Measurements from ENCODE around the gene CELA1.
"Not testable (repeated sequence)": the region's sequence is repeated elsewhere in the genome, so short reads cannot be mapped to it uniquely, and the experiment has no call there.

The CELA1 gene

GRCh38 chr12:51311389-51311788 lies 35.1 kb downstream of the CELA1 start:
- no peak for DNase-seq (ENCODE audit: low spot score)

DNA sequence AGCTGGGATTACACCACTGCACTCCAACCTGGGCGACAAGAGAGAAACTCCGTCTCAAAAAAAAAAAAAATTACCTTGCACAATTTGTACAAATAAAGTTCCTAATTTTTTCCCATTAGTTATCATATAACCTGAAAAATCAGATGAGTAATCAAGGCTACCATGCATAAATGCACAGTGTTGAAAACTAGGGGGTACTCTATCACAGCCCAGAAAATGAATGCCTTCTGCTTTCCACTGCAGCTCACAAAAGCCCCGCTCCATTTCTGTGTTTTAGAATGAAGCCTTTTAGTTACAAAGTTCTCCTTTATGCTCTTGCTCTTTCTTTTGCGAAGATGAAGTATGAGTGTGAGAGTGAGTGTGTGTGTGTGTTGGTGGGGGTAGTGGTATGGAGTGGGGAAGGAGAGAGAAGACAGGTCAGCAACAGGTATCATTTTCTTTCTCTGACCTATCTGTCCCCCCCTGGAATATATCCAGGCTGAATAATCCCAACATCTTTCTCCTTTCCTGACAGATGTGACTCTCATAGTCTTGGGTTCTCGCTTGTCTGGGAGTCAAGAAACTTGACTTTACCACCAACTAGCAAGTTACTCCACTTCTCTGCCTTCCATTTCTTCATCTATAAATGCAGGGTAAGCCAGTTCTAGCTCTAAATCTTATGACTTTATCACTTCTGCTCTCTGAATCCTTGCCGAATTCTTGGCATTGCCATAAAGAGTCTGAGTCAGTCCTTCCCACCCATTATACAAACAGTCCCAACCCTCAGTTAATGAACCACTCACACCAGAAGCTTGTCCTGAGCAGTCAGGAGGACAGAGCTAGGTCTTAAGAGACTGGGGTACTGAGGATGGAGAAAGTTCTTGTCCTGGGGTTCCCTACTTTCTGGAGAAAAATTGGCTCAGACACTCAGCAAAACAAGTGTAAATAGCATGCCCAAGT lies 38.6 kb downstream of the CELA1 start:
- no peak for DNase-seq (ENCODE audit: low spot score)

DNA sequence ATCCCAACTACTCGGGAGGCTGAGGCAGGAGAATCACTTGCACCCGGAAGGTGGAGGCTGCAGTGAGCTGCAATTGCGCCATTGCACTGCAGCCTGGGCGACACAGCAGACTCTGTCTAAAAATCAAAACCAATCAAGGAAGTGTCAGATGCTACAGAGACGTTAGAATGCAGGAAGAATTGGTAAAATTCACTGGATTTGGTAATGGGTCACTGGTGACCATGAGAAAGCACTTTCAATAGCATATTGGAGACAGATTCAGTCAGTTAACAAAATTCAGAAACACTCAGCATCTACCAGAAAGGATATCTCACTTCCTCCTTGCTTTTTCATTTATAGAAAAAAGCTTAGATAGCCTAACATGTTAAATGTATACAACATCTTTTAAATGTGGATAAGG lies 40.0 kb downstream of the CELA1 start:
- DNase-seq (ENCODE audit: low spot score), result no peak

DNA sequence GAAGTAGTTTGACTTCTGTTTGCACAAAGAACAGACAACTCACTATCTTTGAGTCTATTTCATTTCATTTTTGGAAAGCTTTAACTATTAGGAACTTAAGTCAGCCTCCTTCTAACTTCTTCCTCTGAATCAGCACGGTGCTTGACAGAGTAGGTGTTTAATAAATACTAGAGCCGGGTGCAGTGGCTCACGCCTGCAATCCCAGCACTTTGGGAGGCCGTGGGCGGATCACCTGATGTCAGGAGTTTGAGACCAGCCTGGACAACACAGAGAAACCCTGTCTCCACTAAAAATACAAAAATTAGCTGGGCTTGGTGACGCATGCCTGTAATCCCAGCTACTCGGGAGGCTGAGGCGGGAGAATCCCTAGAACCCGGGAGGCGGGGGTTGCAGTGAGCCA lies 45.7 kb downstream of the CELA1 start:
- not testable (repeated sequence) for DNase-seq (ENCODE audit: low spot score)

DNA sequence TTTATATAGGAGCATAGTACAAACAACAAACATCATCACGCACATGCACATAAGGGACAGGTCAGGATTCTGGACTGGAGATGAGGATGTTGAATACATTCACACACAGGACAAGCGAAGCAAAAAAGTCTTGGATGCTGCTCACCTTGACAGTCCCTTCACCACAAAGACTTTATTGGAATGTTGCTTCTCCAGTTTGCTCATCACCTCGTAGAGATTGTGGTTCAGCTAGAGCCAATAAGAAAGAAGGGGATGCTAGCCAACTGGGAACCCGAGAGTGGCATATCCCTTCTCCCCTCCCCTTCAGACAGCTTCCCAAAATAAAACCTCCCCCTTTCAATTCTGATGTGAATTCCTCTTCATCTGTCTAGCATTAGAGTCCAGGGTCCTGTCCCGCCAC lies 50.8 kb downstream of the CELA1 start:
- no peak for DNase-seq (ENCODE audit: low spot score)

GRCh38 chr12:51294097-51294496 lies 52.4 kb downstream of the CELA1 start:
- DNase-seq (ENCODE audit: low spot score), result not testable (repeated sequence)

DNA sequence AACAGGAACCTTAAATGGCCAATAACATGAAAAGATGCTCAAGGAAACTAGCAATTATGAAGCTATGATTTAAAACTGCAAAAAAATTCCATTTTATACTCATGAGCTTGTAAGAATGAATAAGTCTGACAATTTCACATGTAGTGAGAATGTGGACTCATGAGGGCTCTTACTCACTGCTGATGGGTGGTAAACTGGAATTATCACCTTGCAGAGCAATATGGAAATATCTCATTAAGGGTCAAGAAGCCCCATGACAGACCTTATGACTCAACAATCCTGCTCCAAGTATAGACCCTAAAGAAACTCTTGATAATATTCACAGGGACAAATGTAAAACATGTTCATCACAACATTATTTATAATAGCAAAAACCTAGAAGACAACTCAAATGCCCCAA lies 52.8 kb downstream of the CELA1 start:
- DNase-seq (ENCODE audit: low spot score), result no peak

GRCh38 chr12:51291603-51292513 lies 54.6 kb downstream of the CELA1 start:
- not testable (repeated sequence) for DNase-seq (ENCODE audit: low spot score)

GRCh38 chr12:51285843-51286242 lies 60.6 kb downstream of the CELA1 start:
- no peak for DNase-seq (ENCODE audit: low spot score)

DNA sequence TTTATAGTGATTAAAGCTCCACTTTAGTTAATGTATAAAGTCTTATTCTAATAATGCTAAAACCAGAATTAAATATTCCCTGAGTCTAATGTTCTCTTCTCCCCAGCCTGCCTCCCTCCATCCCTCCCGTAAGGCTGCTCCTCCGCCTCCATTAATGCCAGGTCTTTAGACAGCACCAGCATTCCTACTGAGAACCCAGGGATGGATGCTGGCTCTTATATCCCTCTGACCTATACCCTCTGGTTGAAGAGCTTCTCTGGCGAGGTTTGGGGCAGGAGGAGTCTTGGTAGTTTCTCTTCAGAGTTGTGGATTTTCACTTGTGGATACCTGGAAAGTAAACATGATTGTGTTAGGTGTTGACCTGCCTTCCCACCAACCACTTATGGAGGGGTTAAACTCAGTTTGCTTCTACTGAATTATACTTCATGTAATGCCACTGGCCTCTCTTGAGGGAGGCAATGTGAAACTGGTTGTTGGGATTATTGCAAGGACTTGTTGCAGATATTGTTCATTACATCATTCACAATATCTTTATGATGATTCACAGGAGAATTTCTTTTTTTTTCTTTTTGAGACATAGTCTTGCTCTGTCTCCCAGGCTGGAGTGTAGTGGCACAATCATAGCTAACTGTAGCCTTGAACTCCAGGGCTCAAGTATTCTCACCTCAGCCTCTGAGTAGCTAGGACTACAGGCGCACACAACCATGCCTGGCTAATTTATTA lies 65.1 kb downstream of the CELA1 start:
- DNase-seq (ENCODE audit: low spot score), result no peak
